Gastroesophageal sphincter (tissue), 4 donors: ENCODE measurements around the gene KCNK5. TPM values are rescaled to one million over a fixed set of nuclear protein-coding genes. Genes with fewer than 3 reads are reported as not detected.

Experiments
- ATAC-seq: fragments of 150-250 bp; one replicate; pipeline ENCODE4 v1.9.1; 2016; ENCODE audit warnings: mild to moderate bottlenecking, moderate library complexity
- H3K27ac ChIP-seq, 4 donors: fragments of 200-600 bp; sonication (generic) in 3 of 4; 1 replicate in 3 of 4; 2 replicates in 1 of 4; pipeline ENCODE4 v1.5.1; 2016 to 2019
- H3K27me3 ChIP-seq: fragments of 200-600 bp; sonication (generic); one replicate; pipeline ENCODE4 v1.5.1; 2019
- H3K36me3 ChIP-seq, 2 donors: fragments of 200-600 bp; sonication (generic); one replicate each; pipeline ENCODE4 v1.5.1; 2019; ENCODE audit warnings: control low read depth in 1 of 2
- H3K4me1 ChIP-seq, 3 donors: fragments of 200-600 bp; sonication (generic); 1 replicate in 2 of 3; 2 replicates in 1 of 3; pipeline ENCODE4 v1.5.1; 2016 to 2019; ENCODE audit warnings: control low read depth in 2 of 3
- H3K4me3 ChIP-seq, 2 donors: fragments of 200-600 bp; sonication (generic); one replicate each; pipeline ENCODE4 v1.5.1; 2019; ENCODE audit warnings: mild to moderate bottlenecking in 1 of 2, moderate library complexity in 1 of 2
- H3K9me3 ChIP-seq, 3 donors: fragments of 200-600 bp; sonication (generic); one replicate each; pipeline ENCODE4 v1.5.1; 2017 to 2019; ENCODE audit warnings: control low read depth in 2 of 3
- EP300 ChIP-seq: sonication (generic); formaldehyde crosslinking; IDR thresholded peaks from one replicate; pipeline ENCODE4 v1.6.1; 2017; ENCODE audit warnings: antibody characterized with exemption, mild to moderate bottlenecking
- POLR2A ChIP-seq, 2 donors: fragments of 450-650 bp; IDR thresholded peaks; one replicate each; pipeline ENCODE4 v1.6.1; 2017; ENCODE audit warnings: antibody characterized with exemption in 2 of 2, mild to moderate bottlenecking in 2 of 2, moderate library complexity in 1 of 2
- POLR2AphosphoS5 ChIP-seq: sonication (generic); formaldehyde crosslinking; IDR thresholded peaks from one replicate; pipeline ENCODE4 v1.6.1; 2017; ENCODE audit warnings: antibody characterized with exemption
- WGBS, 2 donors: methylation state at CpG; one replicate each; pipeline ENCODE4 v1.1.5; 2018; ENCODE audit warnings: low coverage in 1 of 2; 5-methylcytosine and 5-hydroxymethylcytosine counted together
- total RNA-seq, 4 donors: library from RNA; depleted of rRNA; stranded (reverse); fragments of >200 nt; gene quantifications; one replicate each; pipeline ENCODE4 v1.1.0, GENCODE V29; 2016
- TF ChIP-seq, protein P1 (sequence below), 4 experiments: fragments of 200-600 bp in 2 of 4; fragments of 450-650 bp in 2 of 4; sonication (generic) in 1 of 4; IDR thresholded peaks; one replicate each; pipeline ENCODE4 v1.5.1; 2017 to 2019; ENCODE audit warnings: antibody characterized with exemption in 4 of 4, mild to moderate bottlenecking in 2 of 4, moderate library complexity in 2 of 4

Gene KCNK5
- total RNA-seq, 4 donors from 2014 or later: 7.3 to 11.5 (median 8.0) TPM

DNA sequence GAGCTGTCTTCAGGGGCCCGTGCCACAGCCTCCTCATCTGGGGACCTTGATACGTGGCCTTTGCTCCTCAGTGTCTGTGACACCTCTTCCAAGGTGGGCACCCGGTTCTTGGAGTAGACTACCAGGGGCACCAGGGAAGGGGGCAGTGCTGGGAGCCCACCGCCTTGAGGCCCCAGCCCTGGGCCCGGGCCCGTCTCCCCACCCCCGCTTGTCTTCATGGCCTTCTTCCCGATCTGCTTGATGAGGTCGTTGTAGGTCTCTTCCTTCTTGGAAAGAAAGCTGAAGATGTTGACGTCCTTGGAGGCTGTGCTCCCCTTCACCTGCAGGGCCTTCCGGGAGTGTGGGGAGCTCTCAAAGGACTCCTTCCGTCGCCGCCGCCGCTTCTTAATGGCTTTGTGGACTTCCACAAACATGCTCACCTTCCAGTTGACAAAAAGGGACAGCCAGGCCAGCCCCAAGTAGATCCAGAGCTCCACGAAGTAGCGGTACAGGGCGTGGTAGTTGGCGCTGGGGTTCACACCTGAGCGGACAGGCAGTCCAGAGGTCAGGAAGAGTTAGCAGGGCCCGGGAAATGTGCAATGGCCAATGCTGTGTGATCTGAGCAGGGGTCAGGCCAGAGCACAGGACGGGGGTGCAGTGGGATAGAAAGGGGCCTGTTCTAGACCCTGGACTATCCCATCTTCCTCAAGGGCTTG lies 37.9 kb downstream of the KCNK5 start:
- no peak overlapping the region for H3K4me3 ChIP-seq
- H3K36me3 ChIP-seq: no peaks in the 10 kb centered on the region
- H3K27ac ChIP-seq: peak overlapping the region in 1 of 4 donors; percentile 45
- ATAC-seq: no peak
- TF ChIP-seq, protein P1, sequence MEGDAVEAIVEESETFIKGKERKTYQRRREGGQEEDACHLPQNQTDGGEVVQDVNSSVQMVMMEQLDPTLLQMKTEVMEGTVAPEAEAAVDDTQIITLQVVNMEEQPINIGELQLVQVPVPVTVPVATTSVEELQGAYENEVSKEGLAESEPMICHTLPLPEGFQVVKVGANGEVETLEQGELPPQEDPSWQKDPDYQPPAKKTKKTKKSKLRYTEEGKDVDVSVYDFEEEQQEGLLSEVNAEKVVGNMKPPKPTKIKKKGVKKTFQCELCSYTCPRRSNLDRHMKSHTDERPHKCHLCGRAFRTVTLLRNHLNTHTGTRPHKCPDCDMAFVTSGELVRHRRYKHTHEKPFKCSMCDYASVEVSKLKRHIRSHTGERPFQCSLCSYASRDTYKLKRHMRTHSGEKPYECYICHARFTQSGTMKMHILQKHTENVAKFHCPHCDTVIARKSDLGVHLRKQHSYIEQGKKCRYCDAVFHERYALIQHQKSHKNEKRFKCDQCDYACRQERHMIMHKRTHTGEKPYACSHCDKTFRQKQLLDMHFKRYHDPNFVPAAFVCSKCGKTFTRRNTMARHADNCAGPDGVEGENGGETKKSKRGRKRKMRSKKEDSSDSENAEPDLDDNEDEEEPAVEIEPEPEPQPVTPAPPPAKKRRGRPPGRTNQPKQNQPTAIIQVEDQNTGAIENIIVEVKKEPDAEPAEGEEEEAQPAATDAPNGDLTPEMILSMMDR (IDR thresholded peaks at IDR 0.05): no peak
- peaks cover 0 to 9% (median 0%) of the 10 kb centered on the region in 3 donors for H3K4me1 ChIP-seq
- WGBS, 2 donors: 83 to 89% methylated on average over 3 to 7 of the region's 23 CpGs
- H3K27me3 ChIP-seq: no peaks in the 10 kb centered on the region
- no peaks in the 10 kb centered on the region for H3K9me3 ChIP-seq

DNA sequence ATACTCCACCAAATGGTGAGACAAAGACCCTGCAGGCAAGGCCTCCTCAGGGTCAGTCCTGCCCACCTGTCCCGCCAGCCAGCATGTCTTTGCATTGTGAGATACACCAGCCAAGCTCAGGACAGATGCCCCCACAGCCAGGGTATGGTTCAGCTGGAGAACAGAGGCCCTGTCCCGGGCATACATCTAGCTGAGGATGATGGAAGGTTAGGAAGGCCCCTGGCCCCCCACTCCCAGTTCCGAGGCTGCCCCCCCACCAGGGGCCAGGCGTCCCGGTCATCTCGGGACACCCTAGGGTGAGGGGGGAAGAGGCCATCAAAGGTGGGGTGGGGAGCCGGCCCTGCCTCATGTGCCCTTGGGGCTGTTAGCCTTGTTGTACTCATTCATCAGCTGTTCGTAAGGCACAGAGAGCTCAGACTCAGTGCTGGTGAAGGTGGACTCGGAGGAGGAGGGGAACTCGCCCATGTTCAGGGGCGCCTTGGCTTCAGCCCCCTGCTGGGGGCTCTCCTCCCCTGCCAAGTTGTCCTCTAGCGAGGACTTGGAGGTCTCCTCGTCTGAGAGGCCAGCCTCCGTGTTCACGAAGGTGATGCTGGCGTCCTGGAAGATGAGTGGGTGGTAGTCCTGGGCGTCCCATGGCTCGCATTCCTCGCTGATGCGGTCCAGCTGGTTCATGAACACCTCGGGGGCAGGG lies 38.6 kb downstream of the KCNK5 start:
- Histone ChIP-seq H3K27ac (peak overlapping the region in 3 of 4 donors; percentile 4 to 45 (median 14)), H3K9me3 (no peaks in the 10 kb centered on the region), H3K4me1 (peaks cover 0 to 7% (median 0%) of the 10 kb centered on the region in 3 donors), H3K36me3 (no peaks in the 10 kb centered on the region), H3K4me3 (no peak overlapping the region), H3K27me3 (no peaks in the 10 kb centered on the region)
- 100% methylated on average over 3 of the region's 21 CpGs; no CpG with 5 or more reads in 1 of the 2 donors for WGBS, 2 donors
- no peak for ATAC-seq
- TF ChIP-seq POLR2A (IDR thresholded peaks at IDR 0.05) (no peak), POLR2AphosphoS5 (no peak), EP300 (no peak)
- TF ChIP-seq, protein P1 (IDR thresholded peaks at IDR 0.05): no peak

DNA sequence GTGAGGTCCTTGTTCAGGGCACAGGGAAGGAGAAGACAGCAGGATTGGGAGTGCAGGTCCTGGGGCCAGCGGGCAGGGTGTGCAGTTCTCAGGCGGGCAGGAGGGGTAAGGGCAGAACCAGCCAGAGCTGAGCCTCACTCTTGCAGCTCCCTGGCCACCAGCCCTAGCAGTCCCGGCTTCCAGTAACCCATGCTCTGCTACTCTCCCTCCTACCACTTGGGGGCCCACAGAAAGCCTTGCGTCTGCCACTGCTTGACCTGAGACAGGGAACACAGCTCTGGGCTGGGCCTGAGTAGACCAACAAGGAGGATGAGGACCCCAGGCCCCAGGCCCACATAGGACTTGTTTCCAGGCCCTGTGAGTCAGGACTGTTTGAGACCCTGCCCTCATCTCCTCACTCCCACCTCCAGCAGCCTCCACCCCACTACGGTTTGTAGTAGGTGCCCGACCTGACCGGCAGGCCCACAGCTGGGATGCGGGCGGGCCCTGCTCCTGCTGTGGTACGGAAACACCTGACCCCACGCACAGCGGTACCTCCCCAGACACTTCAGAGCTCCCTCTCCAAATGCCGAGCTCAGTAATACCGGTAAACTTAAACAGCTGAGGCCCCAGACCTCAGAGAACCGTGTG lies 39.2 kb downstream of the KCNK5 start:
- H3K27ac ChIP-seq: peak overlapping the region in 3 of 4 donors; percentile 4 to 45 (median 14)

DNA sequence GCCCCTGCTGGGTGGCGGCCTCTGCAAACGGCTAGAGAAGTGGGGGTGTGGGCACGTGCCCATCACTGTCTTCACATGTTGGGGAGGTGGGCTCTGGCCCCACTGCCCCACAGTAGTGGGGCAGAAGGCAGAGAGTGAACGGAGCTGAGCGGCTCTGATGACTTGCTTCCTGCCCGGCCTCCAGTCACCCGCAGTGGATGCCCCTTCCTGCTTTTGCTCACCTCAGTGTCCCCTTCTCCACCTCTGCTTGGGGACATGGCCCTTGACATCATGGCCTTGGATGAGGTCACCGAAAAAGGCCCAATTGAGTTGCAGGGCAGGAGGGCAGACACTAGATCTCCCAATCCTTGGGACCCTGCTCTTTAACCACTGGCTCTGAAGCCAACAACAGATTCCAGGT lies 40.1 kb downstream of the KCNK5 start:
- Histone ChIP-seq H3K27ac (no peak overlapping the region), H3K4me1 (peaks cover 0 to 7% (median 0%) of the 10 kb centered on the region in 3 donors), H3K9me3 (no peaks in the 10 kb centered on the region), H3K27me3 (no peaks in the 10 kb centered on the region), H3K36me3 (no peaks in the 10 kb centered on the region), H3K4me3 (no peak overlapping the region)
- ATAC-seq: no peak
- WGBS, 2 donors: 60% methylated on average over 1 of the region's 8 CpGs; no CpG with 5 or more reads in 1 of the 2 donors
- TF ChIP-seq EP300: no peak
- TF ChIP-seq POLR2AphosphoS5: no peak
- TF ChIP-seq, protein P1 (IDR thresholded peaks at IDR 0.05): no peak
- no peak for TF ChIP-seq POLR2A (IDR thresholded peaks at IDR 0.05)

More for the DNA sequence above, 39.2 kb downstream of the KCNK5 start:
- TF ChIP-seq, protein P1 (IDR thresholded peaks at IDR 0.05): peak in 2 of 4 experiments; percentile 6 to 40
- TF ChIP-seq POLR2A (IDR thresholded peaks at IDR 0.05): no peak
- Histone ChIP-seq H3K4me1 (peaks cover 0 to 7% (median 0%) of the 10 kb centered on the region in 3 donors), H3K9me3 (no peaks in the 10 kb centered on the region), H3K27me3 (no peaks in the 10 kb centered on the region), H3K4me3 (no peak overlapping the region), H3K36me3 (no peaks in the 10 kb centered on the region)
- WGBS, 2 donors: 80% methylated on average over 2 of the region's 15 CpGs; no CpG with 5 or more reads in 1 of the 2 donors
- peak; percentile 44 for ATAC-seq
